ENCODE measurements around the gene BICRA.

DNA sequence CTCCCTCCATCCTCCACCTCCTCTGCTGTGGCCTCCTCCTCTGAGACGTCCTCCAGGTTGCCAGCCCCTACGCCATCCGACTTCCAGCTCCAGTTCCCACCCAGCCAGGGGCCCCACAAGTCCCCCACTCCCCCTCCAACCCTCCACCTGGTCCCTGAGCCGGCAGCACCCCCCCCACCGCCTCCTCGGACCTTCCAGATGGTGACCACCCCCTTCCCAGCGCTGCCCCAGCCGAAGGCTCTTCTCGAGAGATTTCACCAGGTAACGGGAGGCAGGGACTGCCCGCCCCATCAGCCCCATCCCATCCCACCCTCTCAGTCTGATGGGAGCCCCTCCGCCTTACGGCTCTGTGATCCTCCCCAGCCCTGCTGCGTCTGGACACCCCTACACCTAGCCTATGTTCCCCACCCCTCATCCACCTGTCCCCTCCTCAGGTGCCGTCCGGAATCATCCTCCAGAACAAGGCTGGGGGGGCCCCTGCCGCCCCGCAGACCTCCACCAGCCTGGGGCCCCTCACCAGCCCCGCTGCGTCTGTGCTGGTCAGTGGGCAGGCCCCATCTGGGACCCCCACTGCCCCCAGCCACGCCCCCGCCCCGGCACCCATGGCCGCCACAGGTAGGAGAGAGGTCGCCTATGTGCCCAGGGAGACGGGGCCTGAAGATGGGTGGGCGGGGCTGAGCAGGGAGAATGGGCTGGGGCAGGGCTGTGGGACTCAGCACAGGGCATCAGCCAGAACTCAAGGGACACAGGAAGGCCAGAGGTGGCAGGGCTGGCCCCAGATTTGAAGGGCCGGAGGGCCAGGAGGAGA, 85.7 kb downstream of the BICRA start:
- TF ChIP-seq, protein P1, sequence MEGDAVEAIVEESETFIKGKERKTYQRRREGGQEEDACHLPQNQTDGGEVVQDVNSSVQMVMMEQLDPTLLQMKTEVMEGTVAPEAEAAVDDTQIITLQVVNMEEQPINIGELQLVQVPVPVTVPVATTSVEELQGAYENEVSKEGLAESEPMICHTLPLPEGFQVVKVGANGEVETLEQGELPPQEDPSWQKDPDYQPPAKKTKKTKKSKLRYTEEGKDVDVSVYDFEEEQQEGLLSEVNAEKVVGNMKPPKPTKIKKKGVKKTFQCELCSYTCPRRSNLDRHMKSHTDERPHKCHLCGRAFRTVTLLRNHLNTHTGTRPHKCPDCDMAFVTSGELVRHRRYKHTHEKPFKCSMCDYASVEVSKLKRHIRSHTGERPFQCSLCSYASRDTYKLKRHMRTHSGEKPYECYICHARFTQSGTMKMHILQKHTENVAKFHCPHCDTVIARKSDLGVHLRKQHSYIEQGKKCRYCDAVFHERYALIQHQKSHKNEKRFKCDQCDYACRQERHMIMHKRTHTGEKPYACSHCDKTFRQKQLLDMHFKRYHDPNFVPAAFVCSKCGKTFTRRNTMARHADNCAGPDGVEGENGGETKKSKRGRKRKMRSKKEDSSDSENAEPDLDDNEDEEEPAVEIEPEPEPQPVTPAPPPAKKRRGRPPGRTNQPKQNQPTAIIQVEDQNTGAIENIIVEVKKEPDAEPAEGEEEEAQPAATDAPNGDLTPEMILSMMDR (IDR thresholded peaks at IDR 0.05): no peak
- TF ChIP-seq EZH2 (IDR thresholded peaks at IDR 0.05; ENCODE audit: borderline replicate concordance, insufficient read depth, low read depth, low read length, poor library complexity, severe bottlenecking): no peak
